ENCODE measurements around the gene RHBDL2.
"Not testable (repeated sequence)": the region's sequence is repeated elsewhere in the genome, so short reads cannot be mapped to it uniquely, and the experiment has no call there.

The RHBDL2 gene
- 0 to 1.8 (median 0) reads per million in 17 experiments for total RNA-seq

GRCh38 chr1:38941527-38942019 lies at the start of gene RHBDL2:
RHBDL2 (minus strand) TSS chr1:38941830; CDS start chr1:38919212, 22,618 bp downstream.
- no peak for DNase-seq

GRCh38 chr1:38990738-38991637 lies 49.4 kb upstream of the RHBDL2 start, which contains the start of gene AKIRIN1:
AKIRIN1 (plus strand) TSS chr1:38991276; CDS start chr1:38991381, 105 bp downstream.
- peak; percentile 97 to 99 (median 98) for DNase-seq

GRCh38 chr1:38990386-38990737 lies 48.7 kb upstream of the RHBDL2 start:
- peak; percentile 25 to 48 (median 40) for DNase-seq

- no peak for DNase-seq
Measured at GRCh38 chr1:38989979-38990378, 48.3 kb upstream of the RHBDL2 start.

- DNase-seq, result not testable (repeated sequence)
Measured at GRCh38 chr1:38979380-38979779, 37.8 kb upstream of the RHBDL2 start.

GRCh38 chr1:38978245-38978542 lies 36.6 kb upstream of the RHBDL2 start:
- DNase-seq, result not testable (repeated sequence)

GRCh38 chr1:38977399-38978244 lies 36.0 kb upstream of the RHBDL2 start:
- DNase-seq, result not testable (repeated sequence)

- DNase-seq, result no peak
Measured at GRCh38 chr1:38973659-38974437, 32.2 kb upstream of the RHBDL2 start.

- DNase-seq, result not testable (repeated sequence)
Measured at GRCh38 chr1:38973145-38973544, 31.5 kb upstream of the RHBDL2 start.

GRCh38 chr1:38964140-38964548 lies 22.5 kb upstream of the RHBDL2 start:
- DNase-seq, result peak in 2 of 4 experiments; percentile 6 to 11

- DNase-seq, result peak in 3 of 4 experiments; percentile 6 to 34 (median 22)
Measured at GRCh38 chr1:38962560-38962959, 20.9 kb upstream of the RHBDL2 start.

- DNase-seq, result peak in 1 of 4 experiments; percentile 16
Measured at GRCh38 chr1:38962113-38962512, 20.5 kb upstream of the RHBDL2 start.

GRCh38 chr1:38958967-38959366 lies 17.3 kb upstream of the RHBDL2 start:
- no peak for DNase-seq

GRCh38 chr1:38953433-38953860 lies 11.8 kb upstream of the RHBDL2 start:
- no peak for DNase-seq

GRCh38 chr1:38950553-38950952 lies 8.9 kb upstream of the RHBDL2 start:
- no peak for DNase-seq

GRCh38 chr1:38944547-38944946 lies 2.9 kb upstream of the RHBDL2 start:
- no peak for DNase-seq

GRCh38 chr1:38942664-38943428 lies 1.2 kb upstream of the RHBDL2 start:
- DNase-seq, result no peak

- DNase-seq, result no peak
Measured at GRCh38 chr1:38941093-38941492, 537 bp downstream of the RHBDL2 start.

GRCh38 chr1:38940339-38941047 lies 1.1 kb downstream of the RHBDL2 start:
- DNase-seq, result no peak

GRCh38 chr1:38938722-38939260 lies 2.8 kb downstream of the RHBDL2 start:
- no peak for DNase-seq

- DNase-seq, result no peak
Measured at GRCh38 chr1:38932571-38932970, 9.1 kb downstream of the RHBDL2 start.
